MCF 10A (cell line): ENCODE results near the gene AGPS. TPM values are rescaled to one million over a fixed set of nuclear protein-coding genes. Genes with fewer than 3 reads are reported as not detected.

Source experiments
- BruUV-seq: library from RNA; stranded (reverse); fragments of 400-500 nt; replicated peaks from 2 replicates; lab custom pipeline; 2021; lab: Mats Ljungman, UMichigan
- CTCF ChIA-PET: fragments of 300-600 bp; sonication (Branson Sonifier 250); formaldehyde crosslinking; extraction: SDS; loops from one replicate; lab custom pipeline; 2021; ENCODE audit warnings: antibody characterized with exemption, inconsistent platforms; lab: Yijun Ruan, JAX
- POLR2A ChIA-PET: fragments of 300-600, 350-650 bp; sonication (Branson Sonifier 250); formaldehyde crosslinking; extraction: SDS; loops from one replicate; lab custom pipeline; 2020; ENCODE audit warnings: antibody characterized with exemption, inconsistent platforms; lab: Yijun Ruan, JAX
- DNase-seq: peaks from one replicate; pipeline ENCODE4 v3.0.0-alpha.2; 2018; ENCODE audit not compliant: unreplicated experiment
- H3K27ac Mint-ChIP-seq: one replicate; pipeline ENCODE4 v1.8.0; 2022; ENCODE audit warnings: mild to moderate bottlenecking, low read depth, mixed read lengths; ENCODE audit not compliant: unreplicated experiment
- H3K27me3 Mint-ChIP-seq: one replicate; pipeline ENCODE4 v1.8.0; 2022; ENCODE audit warnings: mixed read lengths; ENCODE audit not compliant: insufficient read depth, unreplicated experiment
- H3K36me3 Mint-ChIP-seq: one replicate; pipeline ENCODE4 v1.8.0; 2022; ENCODE audit warnings: mild to moderate bottlenecking, moderate library complexity, mixed read lengths; ENCODE audit not compliant: insufficient read depth, unreplicated experiment
- H3K4me1 Mint-ChIP-seq: one replicate; pipeline ENCODE4 v1.8.0; 2022; ENCODE audit warnings: mixed read lengths; ENCODE audit not compliant: insufficient read depth, unreplicated experiment
- H3K4me3 Mint-ChIP-seq: one replicate; pipeline ENCODE4 v1.8.0; 2022; ENCODE audit warnings: mild to moderate bottlenecking, moderate library complexity, mixed read lengths; ENCODE audit not compliant: unreplicated experiment
- H3K9me3 Mint-ChIP-seq: one replicate; pipeline ENCODE4 v1.8.0; 2022; ENCODE audit warnings: mixed read lengths; ENCODE audit not compliant: unreplicated experiment
- intact Hi-C: fragments of 100-400 bp; cut with micrococcal nuclease; formaldehyde crosslinking; loops from 2 replicates; pipeline ENCODE4 v1.14.1; 2022
- total RNA-seq: library from RNA; stranded (reverse); gene quantifications from 2 replicates; pipeline ENCODE4 v1.2.3, GENCODE V29; 2022
- TF ChIP-seq, protein P1 (sequence below): fragments of 200-600 bp; IDR thresholded peaks from one replicate; pipeline ENCODE4 v1.8.0; 2022; ENCODE audit warnings: antibody characterized with exemption, mild to moderate bottlenecking; ENCODE audit not compliant: unreplicated experiment

Gene AGPS
- total RNA-seq, 1 experiment from 2014 or later: 49.5 TPM

GRCh38 chr2:177474998-177475397 is 82.4 kb downstream of the AGPS start:
- H3K4me1 Mint-ChIP-seq: peaks cover 10% of the 10 kb centered on the region
- peaks cover 41% of the 10 kb centered on the region for H3K9me3 Mint-ChIP-seq
- ChIA-PET CTCF (interaction anchor here (1.3 kb wide), 1 partner anchor 11 kb away, joined by 5 read pairs; no protein-coding TSS in a partner anchor), POLR2A (interaction anchor here (1.0 to 1.4 kb wide), 2 partner anchors 30 to 218 kb away, joined by 3 read pairs; no protein-coding TSS in a partner anchor)
- no peaks in the 10 kb centered on the region for H3K27me3 Mint-ChIP-seq
- H3K27ac Mint-ChIP-seq: peak overlapping the region; percentile 52
- TF ChIP-seq, protein P1, sequence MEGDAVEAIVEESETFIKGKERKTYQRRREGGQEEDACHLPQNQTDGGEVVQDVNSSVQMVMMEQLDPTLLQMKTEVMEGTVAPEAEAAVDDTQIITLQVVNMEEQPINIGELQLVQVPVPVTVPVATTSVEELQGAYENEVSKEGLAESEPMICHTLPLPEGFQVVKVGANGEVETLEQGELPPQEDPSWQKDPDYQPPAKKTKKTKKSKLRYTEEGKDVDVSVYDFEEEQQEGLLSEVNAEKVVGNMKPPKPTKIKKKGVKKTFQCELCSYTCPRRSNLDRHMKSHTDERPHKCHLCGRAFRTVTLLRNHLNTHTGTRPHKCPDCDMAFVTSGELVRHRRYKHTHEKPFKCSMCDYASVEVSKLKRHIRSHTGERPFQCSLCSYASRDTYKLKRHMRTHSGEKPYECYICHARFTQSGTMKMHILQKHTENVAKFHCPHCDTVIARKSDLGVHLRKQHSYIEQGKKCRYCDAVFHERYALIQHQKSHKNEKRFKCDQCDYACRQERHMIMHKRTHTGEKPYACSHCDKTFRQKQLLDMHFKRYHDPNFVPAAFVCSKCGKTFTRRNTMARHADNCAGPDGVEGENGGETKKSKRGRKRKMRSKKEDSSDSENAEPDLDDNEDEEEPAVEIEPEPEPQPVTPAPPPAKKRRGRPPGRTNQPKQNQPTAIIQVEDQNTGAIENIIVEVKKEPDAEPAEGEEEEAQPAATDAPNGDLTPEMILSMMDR: no peak
- peaks cover 28% of the 10 kb centered on the region for H3K36me3 Mint-ChIP-seq
- DNase-seq: peak; percentile 24
- intact Hi-C loops: no loop called here
- no TSS peak for BruUV-seq
- H3K4me3 Mint-ChIP-seq: no peak overlapping the region

DNA sequence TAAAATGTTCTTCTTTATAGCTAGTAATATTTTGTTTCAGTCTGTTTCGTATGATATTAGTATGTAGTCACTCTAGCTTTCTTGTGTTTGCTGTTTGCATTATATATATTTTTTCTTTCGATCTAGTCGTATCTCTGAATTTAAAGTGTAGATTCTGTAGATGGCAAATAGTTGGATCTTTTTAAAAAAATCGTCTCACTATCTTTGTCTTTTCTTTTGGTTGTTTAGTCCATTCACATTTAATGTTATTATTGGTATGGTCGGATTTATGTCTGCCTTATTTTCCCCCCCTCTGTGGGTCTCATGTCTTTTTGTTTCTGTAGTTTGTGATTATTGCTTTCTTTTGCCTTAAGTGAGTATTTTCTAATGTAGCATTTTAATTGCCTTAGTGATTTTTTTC is 84.3 kb downstream of the AGPS start:
- Mint-ChIP-seq H3K27me3 (no peaks in the 10 kb centered on the region), H3K4me1 (peaks cover 10% of the 10 kb centered on the region), H3K9me3 (peaks cover 34% of the 10 kb centered on the region), H3K4me3 (no peak overlapping the region), H3K36me3 (peaks cover 15% of the 10 kb centered on the region), H3K27ac (no peak overlapping the region)
- intact Hi-C loops: no loop called here
- TF ChIP-seq, protein P1: no peak
- CTCF ChIA-PET: interaction anchor here (0.7 to 2.0 kb wide), 2 partner anchors 11 to 286 kb away, joined by 3 to 6 read pairs; no protein-coding TSS in a partner anchor
- no peak for DNase-seq
- POLR2A ChIA-PET: no interaction called here
- no TSS peak for BruUV-seq

- H3K27me3 Mint-ChIP-seq: no peaks in the 10 kb centered on the region
- ChIA-PET CTCF (interaction anchor here (0.9 to 2.0 kb wide), 3 partner anchors 13 to 247 kb away, joined by 4 to 6 read pairs (median 5); no protein-coding TSS in a partner anchor), POLR2A (interaction anchor here (0.6 to 1.2 kb wide), 3 partner anchors 14 to 20 kb away, joined by 3 read pairs; no protein-coding TSS in a partner anchor)
- peaks cover 22% of the 10 kb centered on the region for H3K9me3 Mint-ChIP-seq
- H3K4me3 Mint-ChIP-seq: no peak overlapping the region
- peaks cover 10% of the 10 kb centered on the region for H3K4me1 Mint-ChIP-seq
- intact Hi-C loops: no loop called here
- BruUV-seq: no TSS peak
- no peak for DNase-seq
- no peak overlapping the region for H3K27ac Mint-ChIP-seq
- peaks cover 13% of the 10 kb centered on the region for H3K36me3 Mint-ChIP-seq
- TF ChIP-seq, protein P1: no peak
Measured at GRCh38 chr2:177478029-177478428, 85.5 kb downstream of the AGPS start.

GRCh38 chr2:177478907-177479306 is 86.3 kb downstream of the AGPS start:
- H3K4me3 Mint-ChIP-seq: no peak overlapping the region
- intact Hi-C loops: no loop called here
- peaks cover 10% of the 10 kb centered on the region for H3K4me1 Mint-ChIP-seq
- ChIA-PET CTCF (interaction anchor here (0.7 to 2.0 kb wide), 3 partner anchors 11 to 427 kb away, joined by 3 to 6 read pairs (median 4); no protein-coding TSS in a partner anchor), POLR2A (interaction anchor here (1.1 to 1.2 kb wide), 2 partner anchors 16 to 19 kb away, joined by 3 read pairs; no protein-coding TSS in a partner anchor)
- no peak for DNase-seq
- no TSS peak for BruUV-seq
- peaks cover 19% of the 10 kb centered on the region for H3K36me3 Mint-ChIP-seq
- H3K27ac Mint-ChIP-seq: no peak overlapping the region
- TF ChIP-seq, protein P1: no peak
- peaks cover 20% of the 10 kb centered on the region for H3K9me3 Mint-ChIP-seq
- H3K27me3 Mint-ChIP-seq: no peaks in the 10 kb centered on the region
